IMR-90 (cell line): ENCODE data around the gene SYNGR1. TPM values are rescaled to one million over a fixed set of nuclear protein-coding genes. Genes with fewer than 3 reads are reported as not detected.

Experiments used
- ATAC-seq: fragments of 200-7000 bp; cut with Tn5 transposase; 2 replicates; pipeline ENCODE4 v1.9.1; 2020; ENCODE audit warnings: low read depth, mild to moderate bottlenecking, moderate library complexity
- BruUV-seq: library from RNA; stranded (reverse); fragments of 400-500 nt; replicated peaks from 2 replicates; lab custom pipeline; 2021; lab: Mats Ljungman, UMichigan
- CTCF ChIA-PET: fragments of 300-600 bp; formaldehyde crosslinking; extraction: SDS; loops from one replicate; lab custom pipeline; 2021; ENCODE audit warnings: antibody characterized with exemption; lab: Yijun Ruan, JAX
- POLR2A ChIA-PET: fragments of 300-600 bp; sonication (Branson Sonifier 250); formaldehyde crosslinking; loops from one replicate; lab custom pipeline; 2022; ENCODE audit warnings: antibody characterized with exemption; ENCODE audit not compliant: unreplicated experiment; lab: Charles Lee
- DNase-seq: peaks from one replicate; pipeline ENCODE4 v3.0.0; 2013
- H2AFZ ChIP-seq: replicated peaks from 2 replicates; pipeline ENCODE3; 2013; ENCODE audit warnings: low read length, mild to moderate bottlenecking; ENCODE audit not compliant: poor library complexity
- H2AK5ac ChIP-seq: 2 replicates; pipeline ENCODE4 v1.6.1; 2013; ENCODE audit warnings: low read depth, low read length, inconsistent platforms
- H2AK9ac ChIP-seq: replicated peaks from 2 replicates; pipeline ENCODE3; 2013; ENCODE audit warnings: mild to moderate bottlenecking, low read depth, low read length, moderate library complexity; ENCODE audit not compliant: poor library complexity
- H2BK120ac ChIP-seq: 2 replicates; pipeline ENCODE4 v1.6.1; 2013; ENCODE audit warnings: low read depth, low read length, inconsistent platforms
- H2BK15ac ChIP-seq: 3 replicates; pipeline ENCODE4 v1.6.1; 2013; ENCODE audit warnings: low read depth, low read length, inconsistent platforms
- H2BK20ac ChIP-seq: 2 replicates; pipeline ENCODE4 v1.6.1; 2013; ENCODE audit warnings: low read depth, mild to moderate bottlenecking, inconsistent platforms, low read length, moderate library complexity
- H2BK5ac ChIP-seq: 2 replicates; pipeline ENCODE4 v1.6.1; 2013; ENCODE audit warnings: mild to moderate bottlenecking, low read depth, low read length, inconsistent platforms; ENCODE audit not compliant: poor library complexity, severe bottlenecking
- H3K14ac ChIP-seq: replicated peaks from 2 replicates; pipeline ENCODE4 v1.6.1; 2013; ENCODE audit warnings: low read depth, low read length, inconsistent platforms
- H3K18ac ChIP-seq: 2 replicates; pipeline ENCODE4 v1.6.1; 2013; ENCODE audit warnings: low read depth, low read length, control low read depth
- H3K23ac ChIP-seq: 2 replicates; pipeline ENCODE4 v1.6.1; 2013; ENCODE audit warnings: low read depth, low read length, inconsistent platforms
- H3K27ac ChIP-seq: 2 replicates; pipeline ENCODE4 v1.5.1; 2013; ENCODE audit warnings: mild to moderate bottlenecking, control low read depth, low read length; ENCODE audit not compliant: insufficient read depth
- H3K27me3 ChIP-seq: 2 replicates; pipeline ENCODE4 v1.6.1; 2013; ENCODE audit warnings: low read length; ENCODE audit not compliant: control insufficient read depth, insufficient read depth
- H3K36me3 ChIP-seq: 2 replicates; pipeline ENCODE4 v1.6.1; 2013; ENCODE audit warnings: low read length, mixed read lengths; ENCODE audit not compliant: control insufficient read depth, insufficient read depth
- H3K4ac ChIP-seq: 2 replicates; pipeline ENCODE4 v1.6.1; 2013; ENCODE audit warnings: low read depth, low read length, inconsistent platforms
- H3K4me1 ChIP-seq: 2 replicates; pipeline ENCODE4 v1.6.1; 2013; ENCODE audit warnings: low read length, mixed read lengths; ENCODE audit not compliant: control insufficient read depth, insufficient read depth
- H3K4me2 ChIP-seq: 2 replicates; pipeline ENCODE4 v1.6.1; 2013; ENCODE audit warnings: low read depth, mild to moderate bottlenecking, control low read depth, low read length, moderate library complexity
- H3K4me3 ChIP-seq: 2 replicates; pipeline ENCODE4 v1.5.1; 2013; ENCODE audit warnings: low read depth, mild to moderate bottlenecking, control low read depth, low read length, moderate library complexity; ENCODE audit not compliant: insufficient read depth
- H3K56ac ChIP-seq: 2 replicates; pipeline ENCODE4 v1.6.1; 2013; ENCODE audit warnings: low read length, inconsistent platforms; ENCODE audit not compliant: insufficient read depth; ENCODE audit errors: extremely low read depth
- H3K79me1 ChIP-seq, 2 experiments: 2 replicates each; pipeline ENCODE4 v1.6.1; 2013; ENCODE audit warnings: low read length in 2 of 2, inconsistent platforms in 1 of 2, low read depth in 1 of 2
- H3K9ac ChIP-seq: 2 replicates; pipeline ENCODE4 v1.6.1; 2013; ENCODE audit warnings: low read depth, low read length, control low read depth
- H3K9me1 ChIP-seq: 2 replicates; pipeline ENCODE4 v1.6.1; 2013; ENCODE audit warnings: low read length, inconsistent platforms; ENCODE audit not compliant: insufficient read depth
- H3K9me3 ChIP-seq: 2 replicates; pipeline ENCODE4 v1.6.1; 2013; ENCODE audit warnings: low read length; ENCODE audit not compliant: control insufficient read depth, insufficient read depth
- H4K20me1 ChIP-seq: 2 replicates; pipeline ENCODE4 v1.6.1; 2013; ENCODE audit warnings: low read length, inconsistent platforms; ENCODE audit not compliant: insufficient read depth
- H4K5ac ChIP-seq: 2 replicates; pipeline ENCODE4 v1.6.1; 2013; ENCODE audit warnings: mild to moderate bottlenecking, low read depth, low read length, control low read depth
- H4K8ac ChIP-seq, 2 experiments: 2 replicates each; pipeline ENCODE4 v1.6.1; 2013; ENCODE audit warnings: low read depth in 2 of 2, low read length in 2 of 2, control low read depth in 1 of 2, inconsistent platforms in 1 of 2
- H4K91ac ChIP-seq: 2 replicates; pipeline ENCODE4 v1.6.1; 2013; ENCODE audit warnings: low read depth, low read length, inconsistent platforms; ENCODE audit not compliant: insufficient read depth
- BHLHE40 ChIP-seq: fragments of 150-350 bp; IDR thresholded peaks from 2 replicates; pipeline ENCODE4 v1.6.1; 2016; ENCODE audit warnings: mild to moderate bottlenecking, low read depth, low read length
- ELK1 ChIP-seq: fragments of 150-350 bp; IDR thresholded peaks from 2 replicates; pipeline ENCODE4 v1.6.1; 2016; ENCODE audit warnings: low read depth, mild to moderate bottlenecking, low read length, moderate library complexity, borderline replicate concordance
- RCOR1 ChIP-seq: IDR thresholded peaks from 2 replicates; pipeline ENCODE4 v1.6.1; 2012; ENCODE audit warnings: mild to moderate bottlenecking, low read length, improper control_type of control experiment; ENCODE audit not compliant: insufficient replicate concordance
- RFX5 ChIP-seq: IDR thresholded peaks from 2 replicates; pipeline ENCODE4 v1.8.0; 2012; ENCODE audit warnings: low read depth, mild to moderate bottlenecking, low read length, moderate library complexity
- WGBS, 2 experiments: methylation state at CpG; one replicate each; pipeline versions ENCODE4 v1.1.5 to v1.1.7; 2013; ENCODE audit warnings: missing lambda C conversion rate in 2 of 2; ENCODE audit not compliant: insufficient read length in 1 of 2; ENCODE audit errors: extremely low coverage in 2 of 2; 5-methylcytosine and 5-hydroxymethylcytosine counted together
- dilution Hi-C: fragments of 300-500 bp; cut with HindIII; formaldehyde crosslinking; loops from one replicate; pipeline ENCODE4 v1.14.3; 2018; ENCODE audit warnings: low sequenced_read_pairs; ENCODE audit not compliant: unreplicated experiment
- in situ Hi-C: fragments of 300-500 bp; cut with MboI; formaldehyde crosslinking; loops from 3 replicates; pipeline ENCODE4 v1.14.3; 2019; ENCODE audit warnings: low sequenced_read_pairs, inconsistent platforms, mixed read lengths
- intact Hi-C: fragments of 100-400 bp; cut with micrococcal nuclease; formaldehyde crosslinking; loops from 2 replicates; pipeline ENCODE4 v1.10.0; 2022
- polyA plus RNA-seq, 3 experiments: library from polyadenylated mRNA; depleted of rRNA; stranded (reverse); fragments of >200 nt; gene quantifications; 2 replicates each; pipeline ENCODE4 v1.2.3, GENCODE V29; 2012; ENCODE audit warnings: low replicate concordance in 1 of 3
- total RNA-seq: library from RNA; depleted of rRNA; stranded (reverse); fragments of >200 nt; gene quantifications from 2 replicates; pipeline ENCODE4 v1.2.3, GENCODE V29; 2012
- TF ChIP-seq, protein P1 (sequence below): conservative IDR thresholded peaks from 2 replicates; pipeline ENCODE4 v1.5.1; 2012; ENCODE audit warnings: mild to moderate bottlenecking, low read depth, low read length, improper control_type of control experiment

The SYNGR1 gene
- total and polyA plus RNA-seq, 2 of the 4 experiments (the other 2 are of a cell fraction) = 6.3 to 81.5 TPM

DNA sequence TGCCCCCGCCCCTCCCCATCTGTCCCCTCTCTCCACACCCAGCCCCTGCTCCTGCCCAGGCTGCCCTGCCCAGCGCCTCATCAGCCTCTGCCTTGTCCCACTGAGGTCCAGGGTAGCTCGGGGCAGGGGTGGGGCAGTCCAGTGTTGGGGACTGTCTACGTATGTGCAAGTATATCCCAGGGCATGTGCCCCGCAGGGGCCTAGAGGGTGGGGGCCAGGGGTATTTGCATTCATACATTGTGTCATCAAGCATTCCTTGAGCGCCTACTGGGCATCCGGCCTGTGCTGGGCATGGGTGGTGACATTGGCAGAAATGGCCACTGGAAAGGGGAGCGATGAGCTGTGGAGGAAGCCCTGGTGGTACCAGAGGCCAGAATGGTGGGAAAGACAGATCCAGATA lies 32.1 kb downstream of the SYNGR1 start:
- WGBS, 2 experiments = 96% methylated on average over 6 of the region's 8 CpGs; no CpG with 5 or more reads in 1 of the 2 experiments
- no peak overlapping the region for H3K14ac ChIP-seq

More for the DNA sequence above, 32.1 kb downstream of the SYNGR1 start:
- peaks cover 6% of the 10 kb centered on the region; the same call in 1 of the 2 replicates for H3K9me1 ChIP-seq
- no peak for DNase-seq
- ChIA-PET POLR2A (no interaction called here), CTCF (no interaction called here)
- no peak overlapping the region for H3K4me3 ChIP-seq
- no peak for TF ChIP-seq RCOR1
- TF ChIP-seq, protein P1, sequence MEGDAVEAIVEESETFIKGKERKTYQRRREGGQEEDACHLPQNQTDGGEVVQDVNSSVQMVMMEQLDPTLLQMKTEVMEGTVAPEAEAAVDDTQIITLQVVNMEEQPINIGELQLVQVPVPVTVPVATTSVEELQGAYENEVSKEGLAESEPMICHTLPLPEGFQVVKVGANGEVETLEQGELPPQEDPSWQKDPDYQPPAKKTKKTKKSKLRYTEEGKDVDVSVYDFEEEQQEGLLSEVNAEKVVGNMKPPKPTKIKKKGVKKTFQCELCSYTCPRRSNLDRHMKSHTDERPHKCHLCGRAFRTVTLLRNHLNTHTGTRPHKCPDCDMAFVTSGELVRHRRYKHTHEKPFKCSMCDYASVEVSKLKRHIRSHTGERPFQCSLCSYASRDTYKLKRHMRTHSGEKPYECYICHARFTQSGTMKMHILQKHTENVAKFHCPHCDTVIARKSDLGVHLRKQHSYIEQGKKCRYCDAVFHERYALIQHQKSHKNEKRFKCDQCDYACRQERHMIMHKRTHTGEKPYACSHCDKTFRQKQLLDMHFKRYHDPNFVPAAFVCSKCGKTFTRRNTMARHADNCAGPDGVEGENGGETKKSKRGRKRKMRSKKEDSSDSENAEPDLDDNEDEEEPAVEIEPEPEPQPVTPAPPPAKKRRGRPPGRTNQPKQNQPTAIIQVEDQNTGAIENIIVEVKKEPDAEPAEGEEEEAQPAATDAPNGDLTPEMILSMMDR = no peak
- TF ChIP-seq RFX5 = no peak
- no peak for TF ChIP-seq BHLHE40
- no peak for TF ChIP-seq ELK1
- H3K27ac ChIP-seq = no peak overlapping the region
- H2AFZ ChIP-seq = no peak overlapping the region
- H2BK20ac ChIP-seq = no peak overlapping the region
- dilution Hi-C loops = no loop called here
- intact Hi-C loops = no loop called here
- no peak overlapping the region for H3K4me2 ChIP-seq
- no peaks in the 10 kb centered on the region for H3K9me3 ChIP-seq
- H4K20me1 ChIP-seq = no peaks in the 10 kb centered on the region
- H2AK9ac ChIP-seq = no peak overlapping the region
- no peaks in the 10 kb centered on the region for H3K79me1 ChIP-seq
- H3K4me1 ChIP-seq = peaks cover 9% of the 10 kb centered on the region
- no peak overlapping the region for H3K4ac ChIP-seq
- ATAC-seq = no peak
- H3K18ac ChIP-seq = no peak overlapping the region
- no peak overlapping the region for H3K9ac ChIP-seq
- peaks cover 12% of the 10 kb centered on the region for H3K36me3 ChIP-seq
- no peak overlapping the region for H2BK15ac ChIP-seq
- in situ Hi-C loops = no loop called here
- H3K23ac ChIP-seq = no peak overlapping the region
- BruUV-seq = no TSS peak
- H2AK5ac ChIP-seq = no peak overlapping the region
- H2BK120ac ChIP-seq = no peak overlapping the region
- no peak overlapping the region for H4K8ac ChIP-seq
- H4K91ac ChIP-seq = no peak overlapping the region
- no peaks in the 10 kb centered on the region for H3K27me3 ChIP-seq
- no peak overlapping the region for H4K5ac ChIP-seq
- H2BK5ac ChIP-seq = no peak overlapping the region
- H3K56ac ChIP-seq = no peak overlapping the region
